Epithelial cell of proximal tubule (primary cell): Measurements from ENCODE around the gene MTSS2. TPM values are rescaled to one million over a fixed set of nuclear protein-coding genes. Genes with fewer than 3 reads are reported as not detected.

Experiments
- DNase-seq: peaks from one replicate; pipeline ENCODE4 v3.0.0-alpha.2; 2011; ENCODE audit warnings: low read depth
- H3K4me3 ChIP-seq: 2 replicates; pipeline ENCODE4 v1.5.1; 2011; ENCODE audit warnings: low read depth, mild to moderate bottlenecking, low read length
- total RNA-seq: library from RNA; depleted of rRNA; stranded (reverse); fragments of >200 nt; gene quantifications from 2 replicates; pipeline ENCODE4 v1.2.3, GENCODE V29; 2015
- TF ChIP-seq, protein P1 (sequence below): conservative IDR thresholded peaks from 2 replicates; pipeline ENCODE4 v1.5.1; 2012; ENCODE audit warnings: low read depth, mild to moderate bottlenecking, low read length

Gene MTSS2
- total RNA-seq, 1 donor from 2014 or later = 12.6 TPM

DNA sequence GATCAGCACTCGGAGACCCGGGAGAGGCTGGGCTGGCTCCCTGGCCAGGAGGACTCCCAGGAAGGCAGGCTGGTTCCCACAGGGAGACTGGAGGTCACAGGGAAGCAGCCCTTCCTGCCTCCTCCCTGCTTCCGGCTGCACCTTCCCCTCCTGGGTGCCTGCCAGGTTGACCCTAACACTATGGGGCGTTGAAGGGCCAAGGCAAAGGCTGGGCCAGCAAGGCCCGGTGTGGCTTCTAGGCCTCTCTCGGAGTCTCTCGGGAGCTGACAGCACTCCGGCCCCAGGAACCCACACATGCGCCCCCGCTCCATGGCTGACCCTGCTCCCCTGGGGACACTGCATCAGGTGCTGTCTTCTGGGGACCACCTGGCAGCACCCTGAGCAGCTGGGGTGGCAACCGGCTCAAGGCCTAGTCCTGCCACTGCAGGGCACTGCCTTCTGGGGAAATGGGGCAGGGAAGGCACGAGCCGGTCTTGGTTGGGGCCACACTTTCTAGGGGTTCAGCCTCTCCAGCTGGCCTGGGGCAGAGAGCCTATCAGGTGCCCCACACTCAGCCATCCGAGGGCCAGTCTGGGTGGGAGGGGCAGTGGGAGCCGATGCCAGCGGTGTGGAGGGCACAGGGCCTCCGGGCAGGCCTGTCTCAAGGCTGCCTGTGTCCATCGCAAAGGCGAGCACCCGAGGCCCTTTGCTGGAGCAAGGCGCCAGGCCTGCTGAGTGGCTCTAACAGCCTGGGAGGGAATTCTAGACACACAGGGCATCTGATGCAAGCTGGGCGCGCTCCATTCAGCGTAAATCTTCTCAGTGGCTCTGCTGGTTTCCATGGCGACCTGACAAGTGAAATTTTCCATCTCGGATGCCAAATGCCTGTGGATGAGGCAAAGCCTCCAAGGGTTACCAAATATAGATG lies 5.6 kb upstream of the MTSS2 start:
- TF ChIP-seq, protein P1, sequence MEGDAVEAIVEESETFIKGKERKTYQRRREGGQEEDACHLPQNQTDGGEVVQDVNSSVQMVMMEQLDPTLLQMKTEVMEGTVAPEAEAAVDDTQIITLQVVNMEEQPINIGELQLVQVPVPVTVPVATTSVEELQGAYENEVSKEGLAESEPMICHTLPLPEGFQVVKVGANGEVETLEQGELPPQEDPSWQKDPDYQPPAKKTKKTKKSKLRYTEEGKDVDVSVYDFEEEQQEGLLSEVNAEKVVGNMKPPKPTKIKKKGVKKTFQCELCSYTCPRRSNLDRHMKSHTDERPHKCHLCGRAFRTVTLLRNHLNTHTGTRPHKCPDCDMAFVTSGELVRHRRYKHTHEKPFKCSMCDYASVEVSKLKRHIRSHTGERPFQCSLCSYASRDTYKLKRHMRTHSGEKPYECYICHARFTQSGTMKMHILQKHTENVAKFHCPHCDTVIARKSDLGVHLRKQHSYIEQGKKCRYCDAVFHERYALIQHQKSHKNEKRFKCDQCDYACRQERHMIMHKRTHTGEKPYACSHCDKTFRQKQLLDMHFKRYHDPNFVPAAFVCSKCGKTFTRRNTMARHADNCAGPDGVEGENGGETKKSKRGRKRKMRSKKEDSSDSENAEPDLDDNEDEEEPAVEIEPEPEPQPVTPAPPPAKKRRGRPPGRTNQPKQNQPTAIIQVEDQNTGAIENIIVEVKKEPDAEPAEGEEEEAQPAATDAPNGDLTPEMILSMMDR = no peak
- no peak overlapping the region for H3K4me3 ChIP-seq

DNA sequence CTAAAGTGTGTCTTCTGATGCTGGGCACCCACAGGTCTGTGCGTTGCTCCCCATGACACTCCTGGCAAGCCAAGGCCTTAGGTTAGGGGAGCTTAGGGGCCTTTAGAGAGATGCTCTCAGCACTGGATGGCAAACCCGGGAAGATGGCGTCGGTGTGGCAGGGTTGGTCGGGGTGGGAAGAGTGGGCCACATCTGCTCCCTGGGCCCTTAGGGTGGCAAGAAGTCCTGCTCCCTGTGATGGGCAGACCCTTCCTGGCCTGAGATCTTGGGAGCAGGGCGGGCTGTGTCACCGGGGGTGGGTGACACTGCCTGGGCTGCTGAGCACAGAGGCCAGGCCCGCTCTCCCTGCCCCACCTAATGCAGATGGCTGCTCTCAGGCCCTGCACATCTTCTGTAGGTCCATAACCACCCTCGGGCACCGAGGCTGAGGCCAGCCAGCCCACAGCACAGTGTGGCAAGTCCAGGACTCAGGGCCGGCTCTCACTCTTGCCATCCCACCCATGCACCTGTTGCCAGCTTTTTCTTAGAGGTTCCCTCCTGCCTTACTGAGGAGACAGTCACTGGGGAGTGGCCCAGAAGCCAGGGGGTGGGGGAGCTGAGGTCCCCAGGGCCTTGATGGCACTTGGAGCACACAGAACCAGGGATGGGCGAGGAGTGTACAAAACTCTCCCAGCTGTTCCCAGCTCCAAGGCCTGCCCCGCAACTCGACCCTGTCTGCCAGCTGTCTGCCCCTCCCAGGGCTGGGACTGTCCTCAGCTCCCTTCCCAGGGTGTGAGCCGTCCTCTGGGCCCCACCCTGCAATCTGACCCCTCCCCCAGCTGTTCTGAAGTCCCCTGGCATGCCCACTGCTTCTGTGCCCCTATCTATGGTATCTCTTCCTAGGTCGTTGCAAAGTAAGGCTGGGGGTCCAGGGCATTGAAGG lies 4.4 kb upstream of the MTSS2 start:
- TF ChIP-seq, protein P1 = no peak
- DNase-seq = no peak
- no peak overlapping the region for H3K4me3 ChIP-seq

More for the DNA sequence above, 5.6 kb upstream of the MTSS2 start:
- DNase-seq = no peak

DNA sequence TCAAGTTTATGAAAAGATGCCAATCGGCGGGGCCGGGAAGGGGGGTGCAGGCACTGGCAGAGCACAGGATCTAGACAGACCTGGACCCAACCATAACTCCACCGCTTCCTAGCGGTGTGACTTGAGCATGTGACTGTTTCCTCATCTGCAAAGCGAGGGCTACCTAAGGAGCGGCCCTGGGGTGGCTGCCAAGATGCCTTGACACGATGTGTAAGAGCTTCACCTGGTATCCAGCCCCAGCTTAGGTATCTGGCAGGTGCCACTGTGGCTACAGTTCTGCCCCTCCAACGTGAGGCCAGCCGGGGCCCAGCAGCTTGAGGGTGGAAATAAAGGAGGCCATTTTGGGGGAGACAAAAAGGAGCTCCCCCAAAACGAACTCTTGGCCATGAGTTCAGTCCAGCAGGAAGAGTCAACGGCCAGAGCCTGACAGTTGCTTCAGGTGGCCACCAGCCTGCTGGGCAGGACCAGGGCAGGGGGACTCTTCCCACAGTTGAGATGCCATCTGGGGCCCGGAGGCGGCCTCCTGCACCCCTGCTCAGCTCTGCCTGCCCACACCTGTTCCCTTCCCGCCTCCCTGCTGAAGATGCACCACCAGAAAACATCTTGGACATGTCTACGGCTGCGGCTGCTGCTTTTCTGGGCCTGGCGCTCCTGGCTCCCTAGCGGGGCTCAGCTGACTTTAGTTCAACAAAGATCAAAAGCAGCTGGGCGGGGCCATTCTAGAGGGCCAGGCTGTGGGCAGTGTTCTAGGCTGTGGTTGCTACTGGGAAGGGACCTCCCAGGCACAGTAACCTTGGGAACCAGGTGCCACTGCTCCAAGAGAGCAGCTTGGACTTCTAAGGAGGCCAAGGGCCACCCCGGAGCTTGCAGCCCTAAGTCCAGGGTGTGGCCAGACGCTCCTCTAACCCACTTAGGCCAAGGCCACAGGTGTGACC lies 3.4 kb upstream of the MTSS2 start:
- no peak overlapping the region for H3K4me3 ChIP-seq
- no peak for DNase-seq
- TF ChIP-seq, protein P1 = no peak

DNA sequence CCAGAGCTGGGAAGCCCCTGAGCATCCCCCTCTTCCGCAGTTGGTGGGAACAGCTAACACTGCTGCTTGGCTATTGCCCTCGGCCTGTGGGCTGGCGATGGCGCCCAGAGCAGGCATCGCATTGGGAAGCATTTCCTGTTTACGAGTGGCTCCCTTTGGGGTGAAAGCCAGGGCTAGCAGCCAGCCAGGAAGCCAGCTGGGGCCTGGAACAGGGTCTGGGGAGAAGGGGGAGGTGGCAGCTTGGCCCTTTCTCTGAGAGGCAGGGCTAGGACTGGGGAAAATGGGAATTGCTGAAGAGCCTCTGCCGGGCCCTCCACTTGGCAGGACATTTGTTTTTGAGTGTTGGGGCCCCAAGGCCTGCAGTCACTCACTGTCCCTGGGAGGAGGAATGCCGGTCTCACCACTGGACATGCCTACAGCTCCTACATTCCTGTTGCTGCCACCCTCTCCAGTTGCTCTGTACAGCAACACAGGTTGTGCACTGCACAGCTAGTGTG lies 2.4 kb upstream of the MTSS2 start:
- no peak for DNase-seq
- TF ChIP-seq, protein P1 = no peak
- H3K4me3 ChIP-seq = no peak overlapping the region

DNA sequence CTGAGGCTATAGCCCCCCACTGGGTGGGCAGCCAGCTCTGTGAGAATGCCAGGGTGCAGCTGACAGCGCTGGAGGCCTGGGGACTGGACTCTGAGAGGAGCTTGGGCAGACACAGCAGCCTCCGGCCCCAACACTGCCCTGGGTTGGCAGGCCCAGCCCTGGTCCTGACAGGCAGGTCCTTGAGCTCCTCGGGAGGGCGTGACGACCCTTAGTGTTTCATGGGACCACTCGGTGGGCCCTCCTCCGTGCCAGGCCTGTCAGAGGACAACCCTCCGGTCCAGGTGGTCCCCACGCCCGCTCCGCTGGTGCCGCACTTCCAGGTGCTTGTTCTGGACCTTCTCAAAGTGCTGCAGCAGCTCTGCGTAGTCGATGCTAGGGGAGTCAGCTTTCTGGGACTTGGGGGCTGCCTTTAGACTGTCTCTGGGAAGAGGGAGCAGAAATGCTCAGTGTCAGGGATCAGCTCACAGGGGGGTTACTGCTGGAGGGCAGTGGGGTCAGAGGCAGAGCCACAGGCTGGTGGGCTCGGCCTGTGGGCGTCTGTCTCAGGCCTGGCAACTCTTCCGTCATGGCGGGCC lies 1.9 kb upstream of the MTSS2 start:
- no peak overlapping the region for H3K4me3 ChIP-seq
- TF ChIP-seq, protein P1 = no peak
- DNase-seq = no peak

DNA sequence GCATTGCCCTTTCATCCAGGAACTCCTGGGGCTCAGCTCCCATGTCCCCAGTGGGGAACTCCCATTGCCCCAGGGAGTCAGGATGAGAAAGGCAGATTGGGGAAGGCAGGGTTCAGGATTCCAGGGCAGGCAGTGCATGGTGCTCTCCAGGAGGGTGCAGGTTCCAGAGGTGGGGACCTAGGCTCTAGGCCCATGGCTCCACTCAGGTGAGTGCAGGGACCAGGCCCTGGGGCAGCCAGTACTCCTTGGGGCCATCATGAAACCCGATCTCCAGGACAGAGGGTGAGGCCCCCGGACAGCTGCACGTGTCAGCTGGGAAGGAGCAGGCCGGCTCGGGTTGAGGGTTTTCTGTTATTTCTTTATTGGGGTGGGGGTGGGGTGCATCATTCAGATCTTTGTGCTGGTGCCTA lies 1.3 kb upstream of the MTSS2 start:
- TF ChIP-seq, protein P1 = no peak
- DNase-seq = no peak

More for the DNA sequence above, 1.3 kb upstream of the MTSS2 start:
- no peak overlapping the region for H3K4me3 ChIP-seq
